Activated T-helper 17 cell treated with anti-CD3 and anti-CD28 coated beads, Interleukin-2, amount 50 U/mL, for 72 hours (primary cell): ENCODE data around the gene MRPS15. TPM values are rescaled to one million over a fixed set of nuclear protein-coding genes. Genes with fewer than 3 reads are reported as not detected.

Experiments used
- ATAC-seq: fragments of 150-1000 bp; cut with Tn5 transposase; replicated peaks from 2 replicates; pipeline ENCODE4 v1.10.0; 2021; ENCODE audit warnings: mild to moderate bottlenecking, moderate library complexity
- H3K27ac Mint-ChIP-seq: one replicate; pipeline ENCODE4 v1.8.0; 2022; ENCODE audit warnings: mixed read lengths
- H3K27me3 Mint-ChIP-seq: one replicate; pipeline ENCODE4 v1.8.0; 2022; ENCODE audit warnings: mixed read lengths
- H3K36me3 Mint-ChIP-seq: one replicate; pipeline ENCODE4 v1.8.0; 2022; ENCODE audit warnings: low read depth, mild to moderate bottlenecking, mixed read lengths
- H3K4me1 Mint-ChIP-seq: one replicate; pipeline ENCODE4 v1.8.0; 2022; ENCODE audit warnings: mixed read lengths
- H3K4me3 Mint-ChIP-seq: one replicate; pipeline ENCODE4 v1.8.0; 2022; ENCODE audit warnings: mild to moderate bottlenecking, mixed read lengths
- H3K9me3 Mint-ChIP-seq: one replicate; pipeline ENCODE4 v1.8.0; 2022; ENCODE audit warnings: mixed read lengths
- total RNA-seq, 2 donors: library from RNA; stranded (reverse); gene quantifications; one replicate each; pipeline ENCODE4 v1.2.3, GENCODE V29; 2022

MRPS15 gene
- total RNA-seq, 2 donors from 2014 or later: 57.3 to 128 TPM

DNA sequence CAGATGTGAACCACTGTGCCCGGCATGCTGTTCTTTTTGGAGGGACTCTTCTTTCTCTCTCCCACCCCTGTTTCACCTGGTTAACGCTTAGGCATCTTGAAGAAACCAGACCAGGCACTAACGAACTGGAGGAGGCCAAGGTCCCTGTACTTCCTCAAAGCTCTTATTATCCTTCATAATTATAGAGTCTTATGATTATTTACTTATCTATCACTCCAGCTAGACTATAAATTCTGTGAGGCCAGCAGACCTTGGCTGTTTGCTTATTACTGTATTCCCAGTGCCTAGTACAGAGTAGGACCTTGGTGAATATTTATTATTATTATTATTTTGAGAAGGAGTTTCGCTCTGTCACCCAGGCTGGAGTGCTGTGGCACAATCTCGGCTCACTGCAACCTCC lies 12.8 kb upstream of the MRPS15 start:
- Mint-ChIP-seq H3K27ac (no peak overlapping the region), H3K4me3 (no peak overlapping the region), H3K9me3 (no peaks in the 10 kb centered on the region), H3K4me1 (no peaks in the 10 kb centered on the region), H3K27me3 (peaks cover 4% of the 10 kb centered on the region), H3K36me3 (no peaks in the 10 kb centered on the region)
- no peak for ATAC-seq

- no peak for ATAC-seq
- Mint-ChIP-seq H3K27me3 (no peaks in the 10 kb centered on the region), H3K4me1 (no peaks in the 10 kb centered on the region), H3K27ac (no peak overlapping the region), H3K9me3 (no peaks in the 10 kb centered on the region), H3K4me3 (no peak overlapping the region), H3K36me3 (no peaks in the 10 kb centered on the region)
Measured at GRCh38 chr1:36475910-36476604, 11.9 kb upstream of the MRPS15 start.

GRCh38 chr1:36475341-36475740 lies 11.2 kb upstream of the MRPS15 start:
- Mint-ChIP-seq H3K27me3 (no peaks in the 10 kb centered on the region), H3K4me3 (no peak overlapping the region), H3K9me3 (no peaks in the 10 kb centered on the region), H3K4me1 (no peaks in the 10 kb centered on the region), H3K27ac (no peak overlapping the region), H3K36me3 (no peaks in the 10 kb centered on the region)
- no peak for ATAC-seq

DNA sequence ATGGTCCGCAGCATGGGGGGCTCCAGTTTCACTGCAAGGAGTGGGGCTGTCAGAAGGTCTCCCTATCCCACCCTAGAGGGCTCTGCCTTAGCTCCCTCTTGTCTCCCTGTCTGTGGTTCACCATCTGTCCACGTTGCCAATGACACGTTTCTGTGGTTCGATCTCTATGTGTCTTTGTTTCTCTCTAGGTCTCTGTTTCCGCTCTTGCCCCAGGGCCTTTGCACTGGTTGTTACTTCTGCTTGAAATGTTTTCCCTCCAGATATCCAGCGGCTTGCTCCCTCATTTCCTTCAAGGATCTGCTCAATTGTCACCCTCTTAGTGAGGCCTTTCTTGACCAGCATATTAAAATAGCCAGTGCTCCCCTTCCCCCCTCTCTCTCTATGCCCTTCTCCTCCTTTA lies 8.5 kb upstream of the MRPS15 start:
- Mint-ChIP-seq H3K27ac (no peak overlapping the region), H3K4me3 (no peak overlapping the region), H3K36me3 (no peaks in the 10 kb centered on the region), H3K27me3 (no peaks in the 10 kb centered on the region), H3K4me1 (no peaks in the 10 kb centered on the region), H3K9me3 (no peaks in the 10 kb centered on the region)
- no peak for ATAC-seq

DNA sequence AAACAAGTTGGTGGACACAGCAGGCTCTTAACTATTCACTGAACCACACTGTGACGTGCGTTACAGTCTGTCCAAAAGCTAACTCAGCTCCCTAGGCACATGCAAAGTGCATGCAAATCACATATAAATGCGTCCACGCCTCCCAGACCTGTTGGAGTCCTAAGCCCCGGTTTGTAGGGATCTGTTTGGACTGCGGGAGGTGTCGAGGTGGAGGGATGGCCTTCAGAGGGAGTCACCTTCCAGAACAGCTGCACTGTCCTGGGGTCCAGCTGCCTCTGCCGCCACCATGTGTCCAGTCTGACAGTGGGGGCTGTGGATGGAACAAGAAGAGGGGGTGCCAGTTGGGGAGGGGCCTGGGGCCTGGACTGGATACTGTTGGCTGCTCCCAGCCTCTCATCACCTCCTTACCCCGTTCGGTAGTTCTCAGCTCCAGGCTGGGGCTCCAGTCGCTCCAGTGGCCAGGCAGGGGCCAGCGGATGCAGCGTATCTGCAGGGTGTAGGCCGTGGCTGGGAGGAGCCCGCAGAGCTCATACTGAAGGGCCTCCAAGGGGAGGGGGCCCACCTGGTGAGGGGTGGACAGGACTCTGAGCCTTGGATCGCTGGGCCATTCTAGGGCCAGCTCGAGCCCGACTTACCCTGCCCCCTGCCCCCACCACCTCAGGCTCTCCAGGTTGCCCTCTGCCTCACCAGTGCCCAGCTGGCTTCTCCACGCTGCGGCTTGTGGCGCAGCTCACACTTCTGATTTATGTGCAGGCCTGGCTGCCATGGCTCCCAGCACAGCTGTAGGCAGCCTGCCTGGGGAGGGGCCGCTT lies 7.9 kb upstream of the MRPS15 start:
- ATAC-seq: no peak

GRCh38 chr1:36469163-36469562 lies 5.0 kb upstream of the MRPS15 start:
- peaks cover under 1% of the 10 kb centered on the region for H3K36me3 Mint-ChIP-seq
- H3K4me3 Mint-ChIP-seq: no peak overlapping the region
- no peaks in the 10 kb centered on the region for H3K9me3 Mint-ChIP-seq
- no peak for ATAC-seq
- no peaks in the 10 kb centered on the region for H3K27me3 Mint-ChIP-seq
- no peak overlapping the region for H3K27ac Mint-ChIP-seq
- H3K4me1 Mint-ChIP-seq: no peaks in the 10 kb centered on the region

More for the DNA sequence above, 7.9 kb upstream of the MRPS15 start:
- Mint-ChIP-seq H3K27me3 (no peaks in the 10 kb centered on the region), H3K27ac (no peak overlapping the region), H3K36me3 (no peaks in the 10 kb centered on the region), H3K4me1 (no peaks in the 10 kb centered on the region), H3K9me3 (no peaks in the 10 kb centered on the region), H3K4me3 (no peak overlapping the region)

- no peaks in the 10 kb centered on the region for H3K27me3 Mint-ChIP-seq
- H3K36me3 Mint-ChIP-seq: peaks cover 7% of the 10 kb centered on the region
- H3K4me1 Mint-ChIP-seq: no peaks in the 10 kb centered on the region
- H3K9me3 Mint-ChIP-seq: no peaks in the 10 kb centered on the region
- no peak overlapping the region for H3K4me3 Mint-ChIP-seq
- ATAC-seq: no peak
- no peak overlapping the region for H3K27ac Mint-ChIP-seq
Measured at GRCh38 chr1:36467700-36468455, 3.7 kb upstream of the MRPS15 start.

DNA sequence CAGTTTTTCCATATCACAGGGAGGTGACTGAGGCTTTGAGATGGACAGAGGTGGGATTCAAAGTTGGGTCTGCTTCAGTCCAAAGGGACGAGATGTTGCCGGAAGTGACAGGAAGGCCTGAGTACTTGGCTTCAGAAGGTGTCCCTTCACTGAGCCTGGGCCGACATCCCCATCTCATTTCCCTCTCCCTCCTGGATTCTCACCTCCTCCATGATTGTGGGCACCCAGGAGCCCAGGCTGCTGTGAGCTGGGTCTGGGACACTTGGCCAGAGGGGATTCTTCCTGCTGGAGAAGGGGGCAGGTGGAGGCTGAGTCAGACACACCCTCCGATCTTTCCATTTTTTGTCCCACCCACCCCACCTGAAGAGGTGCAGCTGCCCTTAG lies 2.8 kb upstream of the MRPS15 start:
- no peaks in the 10 kb centered on the region for H3K9me3 Mint-ChIP-seq
- H3K27me3 Mint-ChIP-seq: no peaks in the 10 kb centered on the region
- H3K4me1 Mint-ChIP-seq: no peaks in the 10 kb centered on the region
- no peak overlapping the region for H3K27ac Mint-ChIP-seq
- H3K36me3 Mint-ChIP-seq: peaks cover 12% of the 10 kb centered on the region
- ATAC-seq: no peak
- no peak overlapping the region for H3K4me3 Mint-ChIP-seq

- H3K4me3 Mint-ChIP-seq: no peak overlapping the region
- no peaks in the 10 kb centered on the region for H3K27me3 Mint-ChIP-seq
- H3K36me3 Mint-ChIP-seq: peaks cover 16% of the 10 kb centered on the region
- H3K4me1 Mint-ChIP-seq: no peaks in the 10 kb centered on the region
- no peaks in the 10 kb centered on the region for H3K9me3 Mint-ChIP-seq
- ATAC-seq: no peak
- no peak overlapping the region for H3K27ac Mint-ChIP-seq
Measured at GRCh38 chr1:36466370-36467026, 2.3 kb upstream of the MRPS15 start.

DNA sequence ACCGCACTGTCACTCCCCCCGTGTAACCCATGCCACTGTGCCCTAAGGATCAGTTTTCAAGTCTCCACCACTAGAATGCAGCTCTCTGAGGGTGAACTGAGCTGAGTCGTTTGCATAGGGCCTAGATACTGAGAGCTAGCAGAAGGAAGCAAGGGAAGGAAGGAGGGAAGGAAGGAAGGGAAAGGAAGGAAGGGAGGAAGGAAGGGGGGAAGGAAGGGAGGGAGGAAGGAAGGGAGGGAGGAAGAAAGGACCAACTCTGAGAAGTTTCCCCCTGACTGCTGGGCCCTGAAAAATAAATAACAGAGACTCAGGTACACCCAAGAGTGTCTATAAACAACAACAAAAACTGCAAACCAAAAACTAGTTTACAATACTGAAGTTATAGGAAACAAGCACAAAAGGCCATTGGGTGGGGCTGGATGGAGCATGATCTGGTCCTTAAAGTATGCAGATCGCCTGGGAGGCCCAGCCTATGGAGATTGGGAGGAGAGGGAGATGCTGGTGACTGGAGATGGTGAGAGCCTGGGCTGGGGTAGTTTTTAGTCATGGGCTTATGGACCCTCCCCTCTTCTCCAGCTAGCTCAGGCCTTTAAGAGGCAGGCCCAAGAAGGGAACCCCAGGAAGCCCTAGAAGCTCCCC lies 1.7 kb upstream of the MRPS15 start:
- no peak for ATAC-seq
- H3K27me3 Mint-ChIP-seq: no peaks in the 10 kb centered on the region
- H3K36me3 Mint-ChIP-seq: peaks cover 23% of the 10 kb centered on the region
- no peak overlapping the region for H3K27ac Mint-ChIP-seq
- H3K4me3 Mint-ChIP-seq: no peak overlapping the region
- no peaks in the 10 kb centered on the region for H3K9me3 Mint-ChIP-seq
- peaks cover 6% of the 10 kb centered on the region for H3K4me1 Mint-ChIP-seq

- Mint-ChIP-seq H3K9me3 (no peaks in the 10 kb centered on the region), H3K27ac (peak overlapping the region; percentile 95), H3K36me3 (peaks cover 32% of the 10 kb centered on the region), H3K4me3 (peak overlapping the region; percentile 99), H3K4me1 (peaks cover 8% of the 10 kb centered on the region), H3K27me3 (no peaks in the 10 kb centered on the region)
- peak; percentile 67 for ATAC-seq
Measured at GRCh38 chr1:36464605-36465393, 615 bp upstream of the MRPS15 start.

GRCh38 chr1:36463463-36463802 lies 751 bp downstream of the MRPS15 start:
- peak overlapping the region; percentile 99 for H3K4me3 Mint-ChIP-seq
- peaks cover 20% of the 10 kb centered on the region for H3K4me1 Mint-ChIP-seq
- no peak for ATAC-seq
- H3K36me3 Mint-ChIP-seq: peaks cover 46% of the 10 kb centered on the region
- peak overlapping the region; percentile 95 for H3K27ac Mint-ChIP-seq
- H3K27me3 Mint-ChIP-seq: no peaks in the 10 kb centered on the region
- H3K9me3 Mint-ChIP-seq: no peaks in the 10 kb centered on the region

DNA sequence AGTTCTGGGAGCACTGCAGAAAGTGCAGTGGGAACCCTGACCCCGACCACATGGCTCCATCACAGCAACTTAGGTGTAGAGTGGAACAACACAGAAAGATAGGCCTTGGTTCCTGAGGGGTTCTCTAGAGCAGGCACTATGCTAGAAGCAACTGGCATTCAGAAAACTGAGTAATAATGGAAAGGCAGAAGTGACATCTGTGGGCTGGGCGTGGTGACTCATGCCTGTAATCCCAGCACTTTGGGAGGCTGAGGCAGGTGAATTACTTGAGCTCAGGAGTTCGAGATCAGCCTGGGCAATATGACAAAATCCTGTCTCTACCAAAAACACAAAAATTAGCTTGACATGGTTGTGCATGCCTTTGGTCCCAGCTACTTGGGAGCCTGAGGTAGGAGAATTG lies 5.3 kb downstream of the MRPS15 start:
- peak overlapping the region; percentile 86 for H3K4me3 Mint-ChIP-seq
- no peaks in the 10 kb centered on the region for H3K27me3 Mint-ChIP-seq
- ATAC-seq: peak; percentile 97
- peak overlapping the region; percentile 95 for H3K27ac Mint-ChIP-seq
- H3K4me1 Mint-ChIP-seq: peaks cover 29% of the 10 kb centered on the region
- no peaks in the 10 kb centered on the region for H3K9me3 Mint-ChIP-seq
- H3K36me3 Mint-ChIP-seq: peaks cover 86% of the 10 kb centered on the region
